HUES64 (cell line): Measurements from ENCODE around the gene C22orf31.

ENCODE experiments used
- H3K27ac ChIP-seq: 2 replicates; pipeline ENCODE4 v1.7.0; 2013; ENCODE audit warnings: low read depth, low read length, inconsistent platforms
- H3K27me3 ChIP-seq: 2 replicates; pipeline ENCODE4 v1.6.1; 2013; ENCODE audit warnings: mild to moderate bottlenecking, low read length; ENCODE audit not compliant: insufficient read depth
- H3K36me3 ChIP-seq: 2 replicates; pipeline ENCODE4 v1.6.1; 2013; ENCODE audit warnings: mild to moderate bottlenecking, low read length; ENCODE audit not compliant: insufficient read depth
- H3K4me1 ChIP-seq: 2 replicates; pipeline ENCODE4 v1.6.1; 2013; ENCODE audit warnings: mild to moderate bottlenecking, low read length, moderate library complexity; ENCODE audit not compliant: insufficient read depth
- H3K4me3 ChIP-seq: 2 replicates; pipeline ENCODE4 v1.5.1; 2013; ENCODE audit warnings: mild to moderate bottlenecking, low read length, moderate library complexity
- H3K9ac ChIP-seq: 2 replicates; pipeline ENCODE4 v1.6.1; 2013; ENCODE audit warnings: mild to moderate bottlenecking, low read depth, low read length
- H3K9me3 ChIP-seq: 2 replicates; pipeline ENCODE4 v1.6.1; 2013; ENCODE audit warnings: low read depth, low read length; ENCODE audit not compliant: insufficient read depth
- whole genome bisulfite sequencing: fragments of 150-250, 120-280 bp; methylation state at CpG from one replicate; pipeline ENCODE4 v1.1.7; 2013; ENCODE audit warnings: missing lambda C conversion rate; 5-methylcytosine and 5-hydroxymethylcytosine counted together

Gene C22orf31

GRCh38 chr22:29032584-29032983 lies 29.0 kb downstream of the C22orf31 start:
- Histone ChIP-seq H3K36me3 (no peaks in the 10 kb centered on the region), H3K4me1 (peaks cover 36% of the 10 kb centered on the region), H3K27me3 (no peaks in the 10 kb centered on the region), H3K9ac (peak overlapping the region; percentile 54; the same call in 1 of the 2 replicates), H3K4me3 (no peak overlapping the region), H3K27ac (peak overlapping the region; percentile 92; the same call in 1 of the 2 replicates), H3K9me3 (no peaks in the 10 kb centered on the region)
- WGBS: 89% methylated on average over 2 of the region's 2 CpGs

- peak overlapping the region; percentile 92 for H3K27ac ChIP-seq
Observed at GRCh38 chr22:29032014-29032475, 29.6 kb downstream of the C22orf31 start.

DNA sequence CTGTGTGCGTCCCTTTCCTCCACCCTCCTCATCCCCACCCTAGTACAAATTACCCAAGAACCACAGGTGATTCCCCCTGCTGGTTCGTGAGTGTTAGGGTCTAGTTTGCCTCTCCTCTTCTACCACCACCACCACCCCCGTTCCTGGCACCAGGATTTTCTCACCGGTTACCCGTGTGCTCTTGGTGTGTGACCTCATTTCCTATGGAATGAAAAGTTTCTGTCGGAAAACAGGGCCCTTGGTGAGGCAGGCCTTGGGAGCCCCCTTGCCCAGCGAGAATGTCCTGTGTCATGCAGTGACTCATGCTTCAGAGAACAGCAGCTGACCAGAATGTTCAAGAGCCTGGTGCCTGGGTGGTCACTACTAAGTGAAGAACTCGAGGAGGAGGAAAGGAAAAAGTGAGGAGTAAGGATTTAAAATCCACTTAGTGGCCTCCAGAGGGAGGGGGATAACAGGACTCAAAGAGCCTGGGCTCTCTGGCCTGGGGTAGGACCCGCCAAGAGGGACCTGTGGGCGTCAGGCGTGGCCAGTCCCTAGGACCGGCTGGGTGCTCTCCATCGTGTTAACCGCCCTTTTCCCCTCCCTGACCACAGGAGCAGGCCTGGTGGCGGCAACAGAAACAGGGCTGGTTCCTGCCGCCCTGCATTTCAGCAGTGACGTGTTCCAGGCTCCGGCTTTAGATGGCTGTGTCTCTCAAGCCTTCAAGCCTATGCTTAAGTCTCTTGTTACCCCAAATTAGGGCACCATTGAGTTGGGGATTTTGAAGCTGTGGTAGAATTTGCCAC lies 30.2 kb downstream of the C22orf31 start:
- Histone ChIP-seq H3K4me3 (peak overlapping the region; percentile 63), H3K9ac (peak overlapping the region; percentile 54; the same call in 1 of the 2 replicates)
- WGBS: 30% methylated on average over 18 of the region's 18 CpGs

More at GRCh38 chr22:29032014-29032475, 29.6 kb downstream of the C22orf31 start:
- H3K4me1 ChIP-seq: peaks cover 36% of the 10 kb centered on the region
- H3K36me3 ChIP-seq: no peaks in the 10 kb centered on the region
- WGBS: 65% methylated on average over 8 of the region's 8 CpGs
- H3K9me3 ChIP-seq: no peaks in the 10 kb centered on the region
- H3K27me3 ChIP-seq: no peaks in the 10 kb centered on the region
- peak overlapping the region; percentile 54; the same call in 1 of the 2 replicates for H3K9ac ChIP-seq
- H3K4me3 ChIP-seq: peak overlapping the region; percentile 63; the same call in 1 of the 2 replicates

GRCh38 chr22:29030618-29031226 lies 30.9 kb downstream of the C22orf31 start:
- no peaks in the 10 kb centered on the region for H3K9me3 ChIP-seq
- WGBS: under 1% methylated on average over 31 of the region's 32 CpGs
- peak overlapping the region; percentile 92 for H3K27ac ChIP-seq
- peaks cover 36% of the 10 kb centered on the region for H3K4me1 ChIP-seq
- H3K9ac ChIP-seq: peak overlapping the region; percentile 56; the same call in 1 of the 2 replicates
- no peaks in the 10 kb centered on the region for H3K36me3 ChIP-seq
- H3K27me3 ChIP-seq: no peaks in the 10 kb centered on the region
- H3K4me3 ChIP-seq: peak overlapping the region; percentile 63

More for the DNA sequence above, 30.2 kb downstream of the C22orf31 start:
- H3K4me1 ChIP-seq: peaks cover 36% of the 10 kb centered on the region
- H3K9me3 ChIP-seq: no peaks in the 10 kb centered on the region
- no peaks in the 10 kb centered on the region for H3K36me3 ChIP-seq
- H3K27ac ChIP-seq: peak overlapping the region; percentile 92
- H3K27me3 ChIP-seq: no peaks in the 10 kb centered on the region

DNA sequence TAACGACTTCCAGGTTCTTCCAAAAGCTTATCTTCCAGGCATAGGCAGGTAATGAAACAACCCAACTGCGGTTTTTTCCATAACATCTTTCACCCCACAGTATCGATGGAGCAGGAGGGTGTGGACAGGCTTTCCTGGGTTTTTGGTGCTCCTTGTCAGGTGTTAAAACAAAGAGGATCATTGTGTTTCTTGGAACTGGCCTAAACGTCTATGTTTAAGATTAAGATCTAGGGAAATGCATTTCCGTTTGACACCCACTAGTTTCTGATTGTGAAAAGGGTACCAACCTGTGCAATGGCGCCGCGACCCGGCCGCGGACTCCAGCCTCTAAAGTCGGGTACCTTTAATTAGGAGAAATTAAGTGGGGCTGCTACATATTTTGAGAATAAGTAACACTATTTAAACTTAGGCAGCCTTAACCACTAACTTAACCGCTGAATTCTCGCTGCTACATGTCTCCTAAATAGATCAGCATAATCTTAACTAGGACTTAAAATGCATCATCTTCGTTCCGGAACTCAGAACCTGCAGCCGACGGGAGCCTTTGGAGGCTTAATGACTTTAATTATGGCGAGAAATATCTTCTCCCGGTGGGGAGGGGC lies 31.5 kb downstream of the C22orf31 start:
- Histone ChIP-seq H3K9ac (peak overlapping the region; percentile 56; the same call in 1 of the 2 replicates), H3K4me3 (peak overlapping the region; percentile 63), H3K27me3 (no peaks in the 10 kb centered on the region)

DNA sequence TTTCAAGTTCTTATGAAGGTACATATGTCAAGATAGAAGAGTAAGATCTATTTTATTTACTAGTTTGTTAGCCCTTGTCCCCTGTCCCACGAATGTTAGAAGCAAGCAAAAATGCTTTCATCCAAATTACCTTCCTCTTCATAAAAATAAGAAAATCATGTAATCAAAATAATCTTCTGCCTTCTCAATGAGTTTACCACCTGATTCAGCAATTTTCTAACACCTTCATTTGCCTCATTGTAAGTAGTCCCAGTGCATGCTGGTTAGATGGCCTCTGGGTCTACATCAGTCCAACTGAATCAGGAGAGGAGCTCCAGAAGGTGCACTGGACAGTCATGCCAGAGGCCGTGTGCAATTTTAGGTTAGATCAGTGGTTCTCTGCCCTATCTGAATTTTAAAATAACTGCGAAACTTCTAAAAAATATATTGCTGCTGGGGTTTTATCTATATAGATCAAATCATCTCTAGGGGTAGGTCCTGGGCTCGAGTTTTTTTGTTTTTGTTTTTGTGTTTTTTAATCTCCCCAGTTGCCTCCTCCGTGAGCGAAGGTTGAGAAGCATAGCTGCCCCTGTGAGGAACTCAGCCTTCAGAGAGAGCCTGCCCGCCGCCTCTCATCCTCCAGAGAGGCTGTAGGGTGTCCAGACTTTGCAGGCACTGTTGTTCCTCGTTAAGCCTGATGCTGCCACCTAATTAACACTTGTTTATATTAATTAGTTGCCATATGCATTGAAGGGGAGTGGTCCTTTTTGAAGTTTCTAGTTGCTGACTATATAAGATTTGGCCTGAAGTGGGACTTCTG lies 32.2 kb downstream of the C22orf31 start:
- 74% methylated on average over 8 of the region's 9 CpGs for WGBS
- Histone ChIP-seq H3K4me3 (peak overlapping the region; percentile 63), H3K27ac (peak overlapping the region; percentile 92; the same call in 1 of the 2 replicates), H3K36me3 (no peaks in the 10 kb centered on the region), H3K27me3 (no peaks in the 10 kb centered on the region), H3K4me1 (peaks cover 36% of the 10 kb centered on the region), H3K9me3 (no peaks in the 10 kb centered on the region), H3K9ac (no peak overlapping the region)

More for the DNA sequence above, 31.5 kb downstream of the C22orf31 start:
- Histone ChIP-seq H3K4me1 (peaks cover 36% of the 10 kb centered on the region), H3K36me3 (no peaks in the 10 kb centered on the region), H3K9me3 (no peaks in the 10 kb centered on the region), H3K27ac (peak overlapping the region; percentile 92)
- WGBS: 6% methylated on average over 19 of the region's 20 CpGs

GRCh38 chr22:29028468-29028867 lies 33.2 kb downstream of the C22orf31 start:
- Histone ChIP-seq H3K27ac (no peak overlapping the region), H3K9me3 (no peaks in the 10 kb centered on the region), H3K4me3 (no peak overlapping the region), H3K27me3 (no peaks in the 10 kb centered on the region), H3K9ac (no peak overlapping the region), H3K36me3 (no peaks in the 10 kb centered on the region), H3K4me1 (peaks cover 43% of the 10 kb centered on the region)
- WGBS: 94% methylated on average over 4 of the region's 4 CpGs

- Histone ChIP-seq H3K27ac (no peak overlapping the region), H3K9ac (no peak overlapping the region), H3K4me3 (no peak overlapping the region), H3K9me3 (no peaks in the 10 kb centered on the region), H3K36me3 (no peaks in the 10 kb centered on the region), H3K4me1 (peaks cover 45% of the 10 kb centered on the region), H3K27me3 (no peaks in the 10 kb centered on the region)
- 97% methylated on average over 3 of the region's 3 CpGs for WGBS
Observed at GRCh38 chr22:29026579-29026978, 35.1 kb downstream of the C22orf31 start.

- WGBS: 78% methylated on average over 3 of the region's 3 CpGs
- no peak overlapping the region for H3K4me3 ChIP-seq
- no peaks in the 10 kb centered on the region for H3K36me3 ChIP-seq
- H3K9me3 ChIP-seq: no peaks in the 10 kb centered on the region
- no peaks in the 10 kb centered on the region for H3K27me3 ChIP-seq
- H3K9ac ChIP-seq: no peak overlapping the region
- peaks cover 21% of the 10 kb centered on the region for H3K4me1 ChIP-seq
- H3K27ac ChIP-seq: no peak overlapping the region
Observed at GRCh38 chr22:29023172-29023796, 38.3 kb downstream of the C22orf31 start.

DNA sequence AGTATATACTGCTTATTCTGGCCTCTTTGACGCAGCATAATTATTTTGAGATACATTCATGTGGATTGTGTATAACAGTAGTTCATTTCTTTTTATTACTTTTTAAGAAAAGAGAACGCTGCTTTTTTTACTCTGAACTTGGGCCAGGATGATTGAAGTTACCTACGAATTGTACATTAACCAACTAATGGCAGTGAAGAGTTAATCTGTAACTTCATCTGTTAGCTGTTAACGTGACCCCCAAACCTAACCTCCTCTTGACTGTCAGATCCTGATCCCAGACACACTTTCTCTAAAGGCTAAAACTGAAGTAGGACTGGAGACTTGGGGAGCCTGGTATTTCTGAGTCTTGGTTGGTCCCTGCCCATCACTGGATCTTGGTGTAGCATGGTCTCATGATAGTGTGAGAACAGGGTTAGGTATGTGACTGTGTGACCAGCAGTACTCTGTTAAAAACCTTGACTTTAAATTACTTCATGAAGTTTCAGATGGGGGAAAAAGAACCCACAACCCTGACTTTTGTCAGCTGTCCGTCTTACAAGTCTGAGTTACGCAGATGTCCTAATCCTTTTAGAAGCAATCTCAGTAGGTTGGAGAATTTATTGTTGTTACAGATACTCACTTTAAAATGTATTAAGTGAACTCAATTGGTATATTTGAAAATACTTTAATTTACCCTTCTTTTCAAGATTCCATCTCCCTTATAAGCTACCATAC lies 39.4 kb downstream of the C22orf31 start:
- Histone ChIP-seq H3K27ac (no peak overlapping the region), H3K27me3 (no peaks in the 10 kb centered on the region), H3K9me3 (no peaks in the 10 kb centered on the region), H3K4me1 (peaks cover 21% of the 10 kb centered on the region), H3K9ac (no peak overlapping the region), H3K36me3 (no peaks in the 10 kb centered on the region), H3K4me3 (no peak overlapping the region)
- 90% methylated on average over 6 of the region's 6 CpGs for WGBS
